SK-N-MC (cell line): ENCODE data around the gene SHE.

Source experiments
- DNase-seq: peaks from one replicate; pipeline ENCODE4 v3.0.0-alpha.2; 2011; ENCODE audit warnings: low read depth, low spot score
- H3K27ac ChIP-seq: fragments of 200-600 bp; sonication (generic); 2 replicates; pipeline ENCODE4 v1.5.1; 2016; ENCODE audit warnings: mixed run types
- H3K36me3 ChIP-seq: fragments of 200-600 bp; sonication (generic); 2 replicates; pipeline ENCODE4 v1.6.1; 2017; ENCODE audit warnings: antibody characterized with exemption, low read length, mixed read lengths; ENCODE audit not compliant: insufficient read depth
- H3K4me3 ChIP-seq: fragments of 200-600 bp; sonication (generic); 2 replicates; pipeline ENCODE4 v1.5.1; 2016
- H3K9ac ChIP-seq: fragments of 200-600 bp; sonication (generic); 2 replicates; pipeline ENCODE4 v1.8.0; 2017; ENCODE audit warnings: mixed run types, mixed read lengths; ENCODE audit not compliant: insufficient read length
- H3K9me3 ChIP-seq: fragments of 200-600 bp; sonication (generic); 2 replicates; pipeline ENCODE4 v1.6.1; 2017; ENCODE audit warnings: low read depth, mild to moderate bottlenecking, antibody characterized with exemption, low read length, moderate library complexity, mixed read lengths
- EZH2 ChIP-seq: fragments of 200-600 bp; sonication (generic); IDR thresholded peaks from one replicate; pipeline ENCODE4 v1.6.1; 2017; ENCODE audit warnings: antibody characterized with exemption
- FOXP2 ChIP-seq: optimal IDR thresholded peaks from 2 replicates; pipeline ENCODE3; 2011; ENCODE audit warnings: mild to moderate bottlenecking, moderate library complexity; ENCODE audit not compliant: insufficient read depth; ENCODE audit errors: extremely low read length, control extremely low read depth
- POLR2AphosphoS5 ChIP-seq: IDR thresholded peaks from 2 replicates; pipeline ENCODE4 v1.6.1; 2012; ENCODE audit warnings: mild to moderate bottlenecking, low read depth, low read length, borderline replicate concordance

The SHE gene

DNA sequence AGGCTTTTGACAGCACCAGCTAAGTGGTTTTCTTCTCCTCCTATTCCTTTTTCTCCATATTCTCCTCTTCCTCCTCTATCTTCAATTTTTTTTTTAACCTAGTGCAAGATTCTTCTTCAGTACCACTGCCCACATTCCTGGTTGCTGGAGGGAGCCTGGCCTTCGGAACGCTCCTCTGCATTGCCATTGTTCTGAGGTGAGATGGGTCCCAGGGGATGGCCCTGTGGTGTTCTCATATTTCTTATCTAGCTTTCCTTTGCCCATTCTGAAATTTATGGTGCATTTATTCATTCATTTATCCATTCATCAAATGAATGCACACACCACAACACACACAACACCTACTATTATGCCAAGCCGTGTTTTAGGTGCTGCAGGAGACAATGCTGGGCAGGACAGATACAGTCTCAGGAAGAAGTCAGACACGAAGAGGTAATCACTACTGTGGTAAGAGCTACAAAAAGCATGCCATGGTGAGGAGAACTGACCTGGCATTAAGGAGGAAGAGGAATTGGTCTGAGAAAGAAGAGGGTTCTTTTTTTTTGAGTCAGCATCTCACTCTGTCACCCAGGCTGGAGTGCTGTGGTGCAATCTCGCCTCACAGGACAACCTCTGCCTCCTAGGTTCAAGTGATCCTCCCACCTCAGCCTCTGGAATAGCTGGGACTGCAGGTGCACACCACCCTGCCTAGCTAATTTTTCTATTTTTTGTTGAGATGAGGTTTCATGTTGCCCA is 47.7 kb downstream of the SHE start:
- H3K36me3 ChIP-seq = no peaks in the 10 kb centered on the region
- H3K4me3 ChIP-seq = no peak overlapping the region
- TF ChIP-seq POLR2AphosphoS5 (no peak), FOXP2 (no peak), EZH2 (no peak)
- H3K9me3 ChIP-seq = no peaks in the 10 kb centered on the region
- no peak for DNase-seq
- no peak overlapping the region for H3K9ac ChIP-seq
- H3K27ac ChIP-seq = no peak overlapping the region

DNA sequence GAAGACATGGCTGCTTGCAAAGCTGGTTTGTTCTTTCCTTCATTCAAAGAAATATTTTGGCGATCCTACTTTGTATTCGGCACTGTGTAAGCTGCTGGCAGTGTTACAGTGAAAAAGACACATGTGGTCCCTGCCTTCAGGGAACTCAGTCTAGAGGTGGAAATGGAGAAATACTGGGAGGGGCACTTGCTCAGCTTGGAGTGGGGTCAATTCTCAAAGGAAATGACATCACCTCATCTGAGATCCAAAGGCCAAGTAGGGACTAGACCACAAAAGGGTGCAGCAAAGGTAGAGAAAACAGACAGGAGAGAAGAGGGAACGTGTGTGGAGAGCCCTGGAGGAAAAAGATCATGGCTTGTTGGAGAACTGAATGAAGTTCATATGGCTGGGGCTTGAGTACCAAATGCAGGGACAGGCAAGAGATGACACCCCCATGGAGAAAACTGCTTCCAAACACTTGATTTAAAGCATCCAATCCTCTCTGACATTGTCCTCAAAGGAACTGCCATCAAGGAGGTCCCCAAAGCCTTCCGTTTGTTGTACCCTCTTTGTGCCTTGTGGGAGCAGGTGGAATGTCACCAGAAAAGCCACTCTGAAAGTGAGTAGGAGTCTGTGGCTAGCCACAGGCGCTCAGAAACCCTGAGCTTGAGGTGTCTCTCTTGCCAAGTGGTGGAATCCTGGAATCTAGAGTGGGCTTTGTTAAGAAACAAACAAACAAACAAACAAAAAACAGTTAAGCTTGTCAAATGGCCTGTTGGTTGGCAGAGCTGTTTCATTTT is 48.4 kb downstream of the SHE start:
- peak overlapping the region; percentile 74 for H3K27ac ChIP-seq

DNA sequence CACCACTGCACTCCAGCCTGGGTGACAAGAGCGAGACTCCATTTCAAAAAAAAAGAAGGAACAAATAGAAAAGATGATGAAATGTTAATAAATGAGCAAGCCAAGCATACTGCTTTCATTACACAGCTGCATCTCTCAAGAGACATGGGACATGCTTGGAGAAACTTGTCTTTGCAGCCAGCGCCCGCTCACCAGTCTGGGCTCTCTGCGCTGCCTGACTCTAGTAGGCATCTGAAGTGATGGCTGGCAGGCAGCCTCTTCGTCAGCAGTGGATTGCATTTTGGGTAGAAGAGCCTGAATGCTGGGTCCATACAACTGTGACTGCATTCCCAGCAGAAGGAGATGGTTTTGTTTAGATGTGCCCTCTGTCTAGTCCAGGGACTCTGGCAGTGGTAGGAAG is 49.1 kb downstream of the SHE start:
- peak overlapping the region; percentile 74 for H3K27ac ChIP-seq
- DNase-seq = no peak
- TF ChIP-seq FOXP2 = no peak
- TF ChIP-seq POLR2AphosphoS5 = no peak
- TF ChIP-seq EZH2 = no peak
- H3K9me3 ChIP-seq = no peaks in the 10 kb centered on the region
- H3K4me3 ChIP-seq = peak overlapping the region; percentile 35
- H3K9ac ChIP-seq = peak overlapping the region; percentile 39
- H3K36me3 ChIP-seq = no peaks in the 10 kb centered on the region

More for the DNA sequence above, 48.4 kb downstream of the SHE start:
- TF ChIP-seq EZH2 (no peak), POLR2AphosphoS5 (no peak), FOXP2 (no peak)
- H3K4me3 ChIP-seq = peak overlapping the region; percentile 35
- DNase-seq = no peak
- no peaks in the 10 kb centered on the region for H3K36me3 ChIP-seq
- peak overlapping the region; percentile 39 for H3K9ac ChIP-seq
- H3K9me3 ChIP-seq = no peaks in the 10 kb centered on the region

DNA sequence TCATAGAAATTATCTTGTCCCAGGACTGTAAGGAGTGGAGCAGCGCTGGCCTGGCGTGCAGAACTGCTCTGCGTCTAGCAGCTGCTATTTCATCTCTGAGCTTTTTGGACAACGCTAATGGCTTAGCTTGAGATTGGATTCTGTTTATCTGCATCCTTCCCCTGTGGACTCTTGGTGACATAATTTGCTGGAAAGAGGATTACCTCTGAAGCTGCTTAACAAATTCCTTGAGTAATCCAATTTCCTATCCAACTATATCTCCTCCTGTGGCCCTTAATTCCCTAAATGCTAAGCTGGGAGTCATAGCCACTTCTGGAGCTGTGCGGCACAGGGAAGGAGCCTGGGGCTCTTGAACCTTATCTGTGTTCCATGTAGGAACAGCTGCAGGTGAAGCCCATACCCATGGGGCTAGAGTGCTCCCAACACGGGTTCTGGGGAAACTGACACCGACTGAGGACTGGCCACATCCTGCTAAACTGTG is 53.8 kb downstream of the SHE start:
- Histone ChIP-seq H3K4me3 (no peak overlapping the region), H3K9ac (no peak overlapping the region), H3K36me3 (no peaks in the 10 kb centered on the region), H3K9me3 (no peaks in the 10 kb centered on the region), H3K27ac (no peak overlapping the region)
- no peak for TF ChIP-seq POLR2AphosphoS5
- no peak for TF ChIP-seq EZH2
- TF ChIP-seq FOXP2 = no peak
- DNase-seq = no peak

DNA sequence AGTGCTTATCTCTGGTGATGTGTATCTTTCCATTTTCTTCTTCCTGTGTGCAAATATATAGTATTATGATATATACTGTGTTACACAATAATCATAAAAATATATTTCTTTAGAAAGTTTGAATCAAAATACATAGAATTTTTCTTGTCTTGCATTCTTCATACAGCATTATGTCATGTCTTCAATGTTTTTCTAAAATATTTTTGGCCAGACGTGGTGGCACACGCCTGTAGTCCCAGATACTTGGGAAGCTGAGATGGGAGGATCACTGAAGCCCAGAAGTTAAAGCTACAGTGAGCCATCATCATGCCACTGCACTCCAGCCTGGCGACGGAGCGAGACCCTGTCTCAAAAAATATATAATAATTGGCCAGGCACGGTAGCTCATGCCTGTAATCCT is 55.4 kb downstream of the SHE start:
- Histone ChIP-seq H3K4me3 (no peak overlapping the region), H3K9me3 (no peaks in the 10 kb centered on the region), H3K36me3 (no peaks in the 10 kb centered on the region), H3K9ac (no peak overlapping the region), H3K27ac (no peak overlapping the region)
- no peak for DNase-seq
- no peak for TF ChIP-seq POLR2AphosphoS5
- no peak for TF ChIP-seq EZH2
- no peak for TF ChIP-seq FOXP2

DNA sequence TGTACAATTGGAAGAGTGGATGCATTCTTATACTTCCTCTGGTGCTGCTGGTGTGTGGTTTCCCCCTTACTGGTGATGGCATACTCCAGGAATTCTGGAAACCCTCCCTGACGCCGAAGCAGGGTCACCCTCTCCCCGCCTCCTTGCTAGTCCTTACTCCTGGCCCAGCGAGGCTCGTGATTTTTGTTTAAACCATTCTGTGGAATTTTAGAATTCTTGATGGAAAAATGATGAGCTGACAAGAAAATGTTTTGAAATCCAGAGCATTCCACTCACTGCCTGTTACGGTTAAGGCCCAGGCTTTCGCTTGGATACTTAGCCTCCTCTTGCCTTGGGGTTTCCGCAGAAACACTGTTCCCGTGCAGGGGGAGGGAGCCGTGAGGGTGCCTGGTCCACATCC is 55.9 kb downstream of the SHE start:
- DNase-seq = no peak
- Histone ChIP-seq H3K9ac (no peak overlapping the region), H3K9me3 (no peaks in the 10 kb centered on the region), H3K27ac (no peak overlapping the region), H3K4me3 (no peak overlapping the region), H3K36me3 (no peaks in the 10 kb centered on the region)
- TF ChIP-seq POLR2AphosphoS5 (no peak), FOXP2 (no peak), EZH2 (no peak)

DNA sequence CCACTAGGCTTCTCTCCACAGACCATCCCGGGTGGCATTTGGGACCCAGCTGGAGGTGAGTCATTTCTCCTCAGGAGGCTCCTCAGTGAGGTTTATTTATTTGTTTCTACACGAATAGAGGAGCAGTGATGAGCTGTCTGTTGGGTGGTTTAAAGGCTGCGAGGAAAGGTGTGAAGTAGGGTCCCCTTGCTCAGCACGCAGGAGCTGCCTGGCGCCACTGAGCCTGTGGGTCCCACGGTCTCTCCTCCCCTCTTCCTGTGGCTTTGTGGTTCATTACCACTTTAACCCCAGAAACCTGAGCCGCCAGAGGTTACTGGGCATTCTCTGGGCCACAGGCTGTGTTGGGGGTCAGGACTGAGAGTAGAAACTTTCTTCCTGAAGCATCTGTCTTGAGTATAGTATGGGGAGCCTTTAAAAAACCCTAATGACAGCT is 57.2 kb downstream of the SHE start:
- TF ChIP-seq EZH2 = no peak
- Histone ChIP-seq H3K36me3 (no peaks in the 10 kb centered on the region), H3K9me3 (no peaks in the 10 kb centered on the region), H3K27ac (no peak overlapping the region), H3K4me3 (no peak overlapping the region), H3K9ac (no peak overlapping the region)
- DNase-seq = no peak

DNA sequence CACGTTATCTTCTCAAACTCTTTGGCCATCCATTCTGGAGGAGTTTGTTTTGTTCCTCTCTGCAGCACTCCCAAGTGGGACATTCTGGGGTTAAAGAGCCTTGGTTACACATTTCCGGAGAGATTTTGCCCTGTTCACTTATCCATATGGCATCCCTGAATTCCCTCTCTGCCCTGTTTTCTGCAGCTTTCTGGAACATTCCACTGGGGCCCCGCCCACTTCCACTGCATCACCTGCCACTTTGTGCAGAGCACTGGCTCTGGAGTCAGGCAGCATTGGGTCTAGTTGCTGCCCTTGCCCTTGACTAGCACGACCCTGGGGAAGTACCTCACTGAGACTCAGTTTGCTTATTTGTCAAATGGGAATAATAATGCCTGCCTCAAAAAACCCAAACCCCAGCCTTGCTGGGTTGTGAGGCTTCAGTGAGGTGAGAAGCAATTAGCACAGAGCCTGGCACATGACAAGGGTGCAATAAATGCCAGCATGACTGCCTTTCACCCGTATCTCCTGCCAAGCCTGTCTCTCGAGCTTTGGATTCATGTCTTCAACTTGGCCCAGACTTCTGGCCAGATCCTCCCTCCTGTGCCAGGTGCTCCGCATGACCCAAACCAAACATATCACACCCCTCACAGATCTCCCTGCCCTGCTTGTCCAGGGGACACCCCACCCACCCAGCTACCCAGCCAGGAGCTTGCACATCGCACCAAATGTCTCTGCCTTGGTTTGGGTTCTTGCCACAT is 58.8 kb downstream of the SHE start:
- Histone ChIP-seq H3K4me3 (no peak overlapping the region), H3K9ac (no peak overlapping the region), H3K27ac (no peak overlapping the region), H3K36me3 (no peaks in the 10 kb centered on the region), H3K9me3 (no peaks in the 10 kb centered on the region)
- DNase-seq = no peak
- TF ChIP-seq POLR2AphosphoS5 = no peak
